Left lung (tissue), 10 donors: ENCODE measurements around the gene TRMU. TPM values are rescaled to one million over a fixed set of nuclear protein-coding genes. Genes with fewer than 3 reads are reported as not detected.
"Not testable (repeated sequence)": the region's sequence is repeated elsewhere in the genome, so short reads cannot be mapped to it uniquely, and the experiment has no call there.

Experiments
- ATAC-seq: fragments of 200-7000 bp; cut with Tn5 transposase; one replicate; pipeline ENCODE4 v1.9.1; 2020; ENCODE audit warnings: moderate library complexity
- DNase-seq, 4 donors: peaks; one replicate each; pipeline ENCODE4 v3.0.0-alpha.2; 2013 to 2020
- H3K27ac ChIP-seq, 2 donors: fragments of 200-600 bp; sonication (generic) in 1 of 2; one replicate each; pipeline versions ENCODE4 v1.5.0 to v1.8.0; 2020 to 2021
- H3K27me3 ChIP-seq, 2 donors: fragments of 200-600 bp; sonication (generic) in 1 of 2; one replicate each; pipeline versions ENCODE4 v1.5.0 to v1.8.0; 2020 to 2021
- H3K36me3 ChIP-seq, 2 donors: fragments of 200-600 bp; sonication (generic) in 1 of 2; one replicate each; pipeline versions ENCODE4 v1.5.0 to v1.8.0; 2020 to 2021
- H3K4me1 ChIP-seq, 2 donors: fragments of 200-600 bp; one replicate each; pipeline ENCODE4 v1.8.0; 2021
- H3K4me3 ChIP-seq, 2 donors: fragments of 200-600 bp; sonication (generic) in 1 of 2; one replicate each; pipeline versions ENCODE4 v1.5.0 to v1.8.0; 2020 to 2021; ENCODE audit warnings: mild to moderate bottlenecking in 1 of 2
- H3K9me3 ChIP-seq, 2 donors: fragments of 200-600 bp; sonication (generic) in 1 of 2; one replicate each; pipeline versions ENCODE4 v1.5.0 to v1.8.0; 2020 to 2021
- CTCF ChIP-seq, 2 donors: fragments of 200-600 bp; sonication (generic) in 1 of 2; IDR thresholded peaks; one replicate each; pipeline versions ENCODE4 v1.5.0 to v1.8.0; 2021; ENCODE audit warnings: antibody characterized with exemption in 2 of 2
- intact Hi-C, 2 donors: fragments of 100-400 bp; cut with DNase I; formaldehyde crosslinking; loops; one replicate each; pipeline versions ENCODE4 v1.11.2 to v1.14.2; 2022
- polyA plus RNA-seq, 6 donors: library from polyadenylated mRNA; unstranded; fragments of 120-200 nt; gene quantifications; one replicate each; pipeline ENCODE4 v1.2.1, GENCODE V29; 2013; ENCODE audit not compliant: insufficient read length in 6 of 6
- total RNA-seq, 2 donors: library from RNA; stranded (reverse); fragmentation: NEBNext Ultra II Directional; extraction: Animal tissue kit (Norgen Biotek cat#: 25700); gene quantifications; one replicate each; pipeline ENCODE4 v1.2.1, GENCODE V29; 2021
- donor health status: DM: no; HTN: yes; CAD: no.
- donor health status: DM: no; HTN: no; CAD: no.

Gene TRMU
- total and polyA plus RNA-seq, 8 donors, result 34.1 to 53.1 (median 42.5) TPM

GRCh38 chr22:46392137-46392844 is 56.8 kb downstream of the TRMU start:
- TF ChIP-seq CTCF (IDR thresholded peaks at IDR 0.05), result no peak
- DNase-seq, result no peak

GRCh38 chr22:46393873-46394272 is 58.4 kb downstream of the TRMU start:
- no peak overlapping the region for H3K27ac ChIP-seq
- DNase-seq, result no peak
- H3K4me3 ChIP-seq, result no peak overlapping the region
- no peaks in the 10 kb centered on the region for H3K9me3 ChIP-seq
- H3K36me3 ChIP-seq, result peaks cover 0 to 5% of the 10 kb centered on the region in 2 donors
- H3K4me1 ChIP-seq, result no peaks in the 10 kb centered on the region
- ATAC-seq, result no peak
- intact Hi-C loops, result no loop called here
- H3K27me3 ChIP-seq, result no peaks in the 10 kb centered on the region
- TF ChIP-seq CTCF (IDR thresholded peaks at IDR 0.05), result no peak

More at GRCh38 chr22:46392137-46392844, 56.8 kb downstream of the TRMU start:
- no peak overlapping the region for H3K4me3 ChIP-seq
- H3K27ac ChIP-seq, result no peak overlapping the region
- no peaks in the 10 kb centered on the region for H3K9me3 ChIP-seq
- no peaks in the 10 kb centered on the region for H3K27me3 ChIP-seq
- intact Hi-C loops, result no loop called here
- no peak for ATAC-seq
- no peaks in the 10 kb centered on the region for H3K4me1 ChIP-seq
- H3K36me3 ChIP-seq, result peaks cover 0 to 7% of the 10 kb centered on the region in 2 donors

- Histone ChIP-seq H3K27ac (no peak overlapping the region), H3K27me3 (no peaks in the 10 kb centered on the region), H3K36me3 (no peaks in the 10 kb centered on the region), H3K4me1 (no peaks in the 10 kb centered on the region), H3K4me3 (no peak overlapping the region), H3K9me3 (no peaks in the 10 kb centered on the region)
- no peak for ATAC-seq
- DNase-seq, result no peak
- no peak for TF ChIP-seq CTCF (IDR thresholded peaks at IDR 0.05)
- intact Hi-C loops, result no loop called here
These were observed 59.1 kb downstream of the TRMU start for GRCh38 chr22:46394622-46395021.

- no peaks in the 10 kb centered on the region for H3K9me3 ChIP-seq
- no peak for DNase-seq
- H3K4me3 ChIP-seq, result no peak overlapping the region
- no peak for ATAC-seq
- H3K27ac ChIP-seq, result no peak overlapping the region
- no peaks in the 10 kb centered on the region for H3K27me3 ChIP-seq
- no peaks in the 10 kb centered on the region for H3K4me1 ChIP-seq
- intact Hi-C loops, result no loop called here
- no peak for TF ChIP-seq CTCF (IDR thresholded peaks at IDR 0.05)
- no peaks in the 10 kb centered on the region for H3K36me3 ChIP-seq
These were observed 59.6 kb downstream of the TRMU start for GRCh38 chr22:46395145-46395544.

GRCh38 chr22:46397049-46397448 is 61.5 kb downstream of the TRMU start:
- H3K36me3 ChIP-seq, H3K27ac ChIP-seq, H3K27me3 ChIP-seq, H3K4me1 ChIP-seq, intact Hi-C loops, DNase-seq, H3K9me3 ChIP-seq, ATAC-seq, H3K4me3 ChIP-seq: not testable (repeated sequence)

GRCh38 chr22:46397514-46397913 is 62.0 kb downstream of the TRMU start:
- Histone ChIP-seq H3K36me3 (no peaks in the 10 kb centered on the region), H3K9me3 (no peaks in the 10 kb centered on the region), H3K27me3 (no peaks in the 10 kb centered on the region), H3K27ac (no peak overlapping the region), H3K4me3 (no peak overlapping the region), H3K4me1 (no peaks in the 10 kb centered on the region)
- no peak for TF ChIP-seq CTCF (IDR thresholded peaks at IDR 0.05)
- ATAC-seq, result no peak
- intact Hi-C loops, result no loop called here
- DNase-seq, result no peak
